Activated CD8-positive, alpha-beta T cell treated with anti-CD3 and anti-CD28 coated beads for 36 hours (primary cell): ENCODE measurements around the gene CRACR2A. TPM values are rescaled to one million over a fixed set of nuclear protein-coding genes. Genes with fewer than 3 reads are reported as not detected.

Experiments
- ATAC-seq: fragments of 200-7000 bp; cut with Tn5 transposase; one replicate; pipeline ENCODE4 v1.10.0; 2021; ENCODE audit warnings: mild to moderate bottlenecking, moderate library complexity
- CTCF ChIA-PET: fragments of 350-600 bp; sonication (Branson Sonifier 250); formaldehyde crosslinking; loops from one replicate; lab custom pipeline; 2021; ENCODE audit warnings: antibody characterized with exemption; lab: Charles Lee
- POLR2A ChIA-PET: fragments of 350-600 bp; sonication (Branson Sonifier 250); formaldehyde crosslinking; loops from one replicate; lab custom pipeline; 2021; ENCODE audit warnings: antibody characterized with exemption; lab: Charles Lee
- DNase-seq: peaks from one replicate; pipeline ENCODE4 v3.0.0-alpha.2; 2020
- H3K27ac Mint-ChIP-seq: one replicate; pipeline ENCODE4 v1.8.0; 2021; ENCODE audit warnings: mild to moderate bottlenecking, mixed read lengths
- H3K27me3 Mint-ChIP-seq: one replicate; pipeline ENCODE4 v1.8.0; 2021; ENCODE audit warnings: mixed read lengths
- H3K36me3 Mint-ChIP-seq: one replicate; pipeline ENCODE4 v1.8.0; 2021; ENCODE audit warnings: low read depth, mixed read lengths
- H3K4me1 Mint-ChIP-seq: one replicate; pipeline ENCODE4 v1.8.0; 2021; ENCODE audit warnings: low read depth, mixed read lengths
- H3K4me3 Mint-ChIP-seq: one replicate; pipeline ENCODE4 v1.8.0; 2021; ENCODE audit warnings: mild to moderate bottlenecking, moderate library complexity, mixed read lengths
- H3K9me3 Mint-ChIP-seq: one replicate; pipeline ENCODE4 v1.8.0; 2021; ENCODE audit warnings: mixed read lengths
- intact Hi-C: fragments of 100-400 bp; cut with micrococcal nuclease; formaldehyde crosslinking; loops from one replicate; pipeline ENCODE4 v1.10.0; 2022
- total RNA-seq, 2 experiments: library from RNA; stranded (reverse); gene quantifications; one replicate each; pipeline ENCODE4 v1.2.3, GENCODE V29; 2021
- TF ChIP-seq, protein P1 (sequence below): fragments of 200-600 bp; IDR thresholded peaks from one replicate; pipeline ENCODE4 v1.8.0; 2022; ENCODE audit warnings: antibody characterized with exemption, mild to moderate bottlenecking

CRACR2A gene
- total RNA-seq, 2 experiments from 2014 or later, result 21.2 to 24.7 TPM

DNA sequence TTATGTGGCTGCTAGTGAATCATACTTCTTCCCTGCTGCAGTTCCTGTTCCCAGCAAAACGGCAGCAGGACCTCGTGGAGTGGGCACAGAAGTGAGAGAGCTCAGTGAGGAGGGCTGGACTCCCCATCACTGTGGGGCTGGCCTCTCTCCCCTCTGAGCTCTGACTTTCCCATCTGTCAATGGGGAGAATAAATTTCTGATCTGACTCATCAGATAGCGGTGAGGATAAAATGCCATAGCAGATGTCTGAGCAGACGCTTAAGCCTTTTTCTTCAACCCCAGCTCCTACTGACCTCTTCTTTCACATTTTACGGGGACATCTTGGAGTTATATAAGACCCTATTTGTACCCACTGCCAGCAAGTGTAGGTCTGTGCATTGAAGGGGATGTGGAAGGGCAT, 116.6 kb downstream of the CRACR2A start:
- DNase-seq, result no peak
- Mint-ChIP-seq H3K4me1 (no peaks in the 10 kb centered on the region), H3K27me3 (no peaks in the 10 kb centered on the region), H3K36me3 (peaks cover 25% of the 10 kb centered on the region), H3K9me3 (no peaks in the 10 kb centered on the region), H3K27ac (no peak overlapping the region), H3K4me3 (no peak overlapping the region)
- ChIA-PET POLR2A (no interaction called here), CTCF (no interaction called here)
- no peak for ATAC-seq
- TF ChIP-seq, protein P1, sequence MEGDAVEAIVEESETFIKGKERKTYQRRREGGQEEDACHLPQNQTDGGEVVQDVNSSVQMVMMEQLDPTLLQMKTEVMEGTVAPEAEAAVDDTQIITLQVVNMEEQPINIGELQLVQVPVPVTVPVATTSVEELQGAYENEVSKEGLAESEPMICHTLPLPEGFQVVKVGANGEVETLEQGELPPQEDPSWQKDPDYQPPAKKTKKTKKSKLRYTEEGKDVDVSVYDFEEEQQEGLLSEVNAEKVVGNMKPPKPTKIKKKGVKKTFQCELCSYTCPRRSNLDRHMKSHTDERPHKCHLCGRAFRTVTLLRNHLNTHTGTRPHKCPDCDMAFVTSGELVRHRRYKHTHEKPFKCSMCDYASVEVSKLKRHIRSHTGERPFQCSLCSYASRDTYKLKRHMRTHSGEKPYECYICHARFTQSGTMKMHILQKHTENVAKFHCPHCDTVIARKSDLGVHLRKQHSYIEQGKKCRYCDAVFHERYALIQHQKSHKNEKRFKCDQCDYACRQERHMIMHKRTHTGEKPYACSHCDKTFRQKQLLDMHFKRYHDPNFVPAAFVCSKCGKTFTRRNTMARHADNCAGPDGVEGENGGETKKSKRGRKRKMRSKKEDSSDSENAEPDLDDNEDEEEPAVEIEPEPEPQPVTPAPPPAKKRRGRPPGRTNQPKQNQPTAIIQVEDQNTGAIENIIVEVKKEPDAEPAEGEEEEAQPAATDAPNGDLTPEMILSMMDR, result no peak
- intact Hi-C loops, result no loop called here

- Mint-ChIP-seq H3K27ac (no peak overlapping the region), H3K36me3 (peaks cover 22% of the 10 kb centered on the region), H3K4me1 (no peaks in the 10 kb centered on the region), H3K4me3 (no peak overlapping the region), H3K27me3 (no peaks in the 10 kb centered on the region), H3K9me3 (no peaks in the 10 kb centered on the region)
- DNase-seq (no peak), ATAC-seq (no peak)
- POLR2A ChIA-PET, result interaction anchor here (0.9 kb wide), 1 partner anchor 9 kb away, joined by 3 read pairs; no protein-coding TSS in a partner anchor
- intact Hi-C loops, result no loop called here
- CTCF ChIA-PET, result no interaction called here
- TF ChIP-seq, protein P1, result no peak
Observed at GRCh38 chr12:3634348-3634747, 118.6 kb downstream of the CRACR2A start.

- no peak for ATAC-seq
- ChIA-PET POLR2A (no interaction called here), CTCF (no interaction called here)
- H3K27me3 Mint-ChIP-seq, result no peaks in the 10 kb centered on the region
- no peak overlapping the region for H3K27ac Mint-ChIP-seq
- intact Hi-C loops, result no loop called here
- DNase-seq, result no peak
- no peaks in the 10 kb centered on the region for H3K4me1 Mint-ChIP-seq
- H3K4me3 Mint-ChIP-seq, result no peak overlapping the region
- TF ChIP-seq, protein P1, result no peak
- H3K9me3 Mint-ChIP-seq, result no peaks in the 10 kb centered on the region
- peaks cover 24% of the 10 kb centered on the region for H3K36me3 Mint-ChIP-seq
Observed at GRCh38 chr12:3633396-3633795, 119.5 kb downstream of the CRACR2A start.

GRCh38 chr12:3632754-3633153, 120.2 kb downstream of the CRACR2A start:
- Mint-ChIP-seq H3K36me3 (peaks cover 22% of the 10 kb centered on the region), H3K4me1 (no peaks in the 10 kb centered on the region), H3K9me3 (no peaks in the 10 kb centered on the region), H3K27me3 (no peaks in the 10 kb centered on the region), H3K27ac (no peak overlapping the region), H3K4me3 (no peak overlapping the region)
- ATAC-seq (no peak), DNase-seq (no peak)
- TF ChIP-seq, protein P1, result no peak
- intact Hi-C loops, result no loop called here
- ChIA-PET CTCF (interaction anchor here (0.9 kb wide), 1 partner anchor 357 kb away, joined by 3 read pairs; no protein-coding TSS in a partner anchor), POLR2A (no interaction called here)

DNA sequence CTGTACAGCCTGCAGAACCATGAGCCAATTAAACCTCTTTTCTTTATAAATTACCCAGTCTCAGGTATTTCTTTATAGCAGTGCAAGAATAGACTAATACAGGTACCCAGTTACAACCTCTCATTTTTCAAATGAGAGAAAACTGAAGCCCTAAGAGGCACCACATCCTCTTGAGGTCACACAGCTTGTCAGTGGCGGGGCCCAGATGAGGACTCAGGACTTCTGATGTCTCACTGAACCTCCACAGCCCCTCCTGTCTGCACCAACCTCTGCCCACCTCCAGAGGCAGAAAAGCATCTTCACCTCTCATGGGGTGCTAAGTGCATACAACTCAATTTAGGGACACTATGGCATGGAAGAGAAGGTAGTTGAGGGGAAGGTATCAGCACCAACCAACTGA, 120.7 kb downstream of the CRACR2A start:
- Mint-ChIP-seq H3K36me3 (peaks cover 24% of the 10 kb centered on the region), H3K9me3 (no peaks in the 10 kb centered on the region), H3K27ac (no peak overlapping the region), H3K4me3 (no peak overlapping the region), H3K4me1 (no peaks in the 10 kb centered on the region), H3K27me3 (no peaks in the 10 kb centered on the region)
- ChIA-PET POLR2A (no interaction called here), CTCF (interaction anchor here (0.9 kb wide), 1 partner anchor 357 kb away, joined by 3 read pairs; no protein-coding TSS in a partner anchor)
- TF ChIP-seq, protein P1, result no peak
- DNase-seq, result peak; percentile 14
- ATAC-seq, result peak; percentile 72
- intact Hi-C loops, result no loop called here
